Progenitor cell of endocrine pancreas (in vitro differentiated cells): Measurements from ENCODE around the gene DCBLD2. TPM values are rescaled to one million over a fixed set of nuclear protein-coding genes. Genes with fewer than 3 reads are reported as not detected.

Experiments
- DNase-seq: peaks from one replicate; pipeline ENCODE4 v3.0.0; 2021; ENCODE audit warnings: low spot score; ENCODE audit not compliant: unreplicated experiment
- H3K27ac Mint-ChIP-seq: 2 replicates; pipeline ENCODE4 v1.8.0; 2021; ENCODE audit warnings: mild to moderate bottlenecking, moderate library complexity, mixed read lengths
- H3K27me3 Mint-ChIP-seq: 2 replicates; pipeline ENCODE4 v1.8.0; 2021; ENCODE audit warnings: mixed read lengths
- H3K36me3 Mint-ChIP-seq: 2 replicates; pipeline ENCODE4 v1.8.0; 2022; ENCODE audit warnings: mixed read lengths; ENCODE audit not compliant: insufficient read depth
- H3K4me1 Mint-ChIP-seq: 2 replicates; pipeline ENCODE4 v1.8.0; 2021; ENCODE audit warnings: low read depth, mixed read lengths
- H3K4me3 Mint-ChIP-seq: 2 replicates; pipeline ENCODE4 v1.8.0; 2021; ENCODE audit warnings: low read depth, mild to moderate bottlenecking, moderate library complexity, mixed read lengths
- H3K9me3 Mint-ChIP-seq: 2 replicates; pipeline ENCODE4 v1.8.0; 2021; ENCODE audit warnings: low read depth, mixed read lengths
- total RNA-seq: library from RNA; stranded (reverse); gene quantifications from 2 replicates; pipeline ENCODE4 v1.2.1, GENCODE V29; 2021
- TF ChIP-seq, protein P1 (sequence below): fragments of 200-600 bp; sonication (generic); IDR thresholded peaks from one replicate; pipeline ENCODE4 v1.5.0; 2021; ENCODE audit warnings: antibody characterized with exemption, mild to moderate bottlenecking; ENCODE audit not compliant: unreplicated experiment

DCBLD2 gene
- total RNA-seq, 1 donor from 2014 or later: 85.5 TPM

- H3K4me3 Mint-ChIP-seq: no peak overlapping the region
- TF ChIP-seq, protein P1, sequence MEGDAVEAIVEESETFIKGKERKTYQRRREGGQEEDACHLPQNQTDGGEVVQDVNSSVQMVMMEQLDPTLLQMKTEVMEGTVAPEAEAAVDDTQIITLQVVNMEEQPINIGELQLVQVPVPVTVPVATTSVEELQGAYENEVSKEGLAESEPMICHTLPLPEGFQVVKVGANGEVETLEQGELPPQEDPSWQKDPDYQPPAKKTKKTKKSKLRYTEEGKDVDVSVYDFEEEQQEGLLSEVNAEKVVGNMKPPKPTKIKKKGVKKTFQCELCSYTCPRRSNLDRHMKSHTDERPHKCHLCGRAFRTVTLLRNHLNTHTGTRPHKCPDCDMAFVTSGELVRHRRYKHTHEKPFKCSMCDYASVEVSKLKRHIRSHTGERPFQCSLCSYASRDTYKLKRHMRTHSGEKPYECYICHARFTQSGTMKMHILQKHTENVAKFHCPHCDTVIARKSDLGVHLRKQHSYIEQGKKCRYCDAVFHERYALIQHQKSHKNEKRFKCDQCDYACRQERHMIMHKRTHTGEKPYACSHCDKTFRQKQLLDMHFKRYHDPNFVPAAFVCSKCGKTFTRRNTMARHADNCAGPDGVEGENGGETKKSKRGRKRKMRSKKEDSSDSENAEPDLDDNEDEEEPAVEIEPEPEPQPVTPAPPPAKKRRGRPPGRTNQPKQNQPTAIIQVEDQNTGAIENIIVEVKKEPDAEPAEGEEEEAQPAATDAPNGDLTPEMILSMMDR: no peak
- H3K27me3 Mint-ChIP-seq: no peaks in the 10 kb centered on the region
- H3K9me3 Mint-ChIP-seq: no peaks in the 10 kb centered on the region
- peaks cover 13% of the 10 kb centered on the region for H3K4me1 Mint-ChIP-seq
- DNase-seq: no peak
- H3K36me3 Mint-ChIP-seq: peaks cover 35% of the 10 kb centered on the region
- H3K27ac Mint-ChIP-seq: no peak overlapping the region
Observed at GRCh38 chr3:98808071-98808470, 93.4 kb downstream of the DCBLD2 start.

DNA sequence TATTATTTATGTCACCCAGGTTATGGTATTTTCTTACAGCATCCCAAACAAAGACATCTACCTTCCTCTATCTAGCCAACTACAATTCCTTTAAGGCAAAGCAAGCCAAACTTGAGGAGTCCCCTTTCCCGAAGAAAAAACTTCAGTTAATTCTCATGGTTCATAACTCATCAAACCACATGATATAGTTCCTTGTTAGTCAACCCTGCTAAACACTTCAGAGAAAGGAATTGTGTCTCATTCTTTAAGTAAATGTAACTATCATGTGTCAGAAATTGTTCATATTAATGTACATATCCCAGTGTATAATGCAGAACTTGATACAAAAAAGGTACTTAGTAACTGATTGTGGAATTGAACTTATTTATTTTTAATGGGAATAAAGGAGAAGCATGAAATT lies 93.9 kb downstream of the DCBLD2 start:
- no peaks in the 10 kb centered on the region for H3K9me3 Mint-ChIP-seq
- no peak overlapping the region for H3K4me3 Mint-ChIP-seq
- TF ChIP-seq, protein P1: no peak
- H3K27me3 Mint-ChIP-seq: no peaks in the 10 kb centered on the region
- H3K36me3 Mint-ChIP-seq: peaks cover 38% of the 10 kb centered on the region
- peaks cover 13% of the 10 kb centered on the region for H3K4me1 Mint-ChIP-seq
- no peak overlapping the region for H3K27ac Mint-ChIP-seq
- DNase-seq: no peak

DNA sequence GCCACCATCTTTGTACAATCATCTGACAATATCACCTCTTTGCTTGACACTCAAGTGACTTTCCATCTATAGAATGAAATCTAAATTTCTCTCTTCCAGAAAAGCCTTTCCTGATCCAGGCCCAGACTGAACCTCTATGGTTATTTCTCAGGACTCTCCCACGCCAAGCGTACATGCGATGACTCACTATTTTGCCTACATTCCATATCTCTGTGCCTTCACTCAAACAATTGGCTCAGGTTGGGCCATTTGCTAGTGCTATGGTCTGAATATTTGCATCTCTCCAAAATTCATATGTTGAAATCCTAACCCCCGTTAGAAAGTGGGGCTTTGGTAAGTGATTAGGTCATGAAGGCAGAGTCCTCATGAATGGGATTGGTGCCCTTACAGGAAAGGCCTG lies 94.5 kb downstream of the DCBLD2 start:
- Mint-ChIP-seq H3K27me3 (no peaks in the 10 kb centered on the region), H3K4me3 (no peak overlapping the region), H3K4me1 (peaks cover 13% of the 10 kb centered on the region), H3K27ac (no peak overlapping the region), H3K36me3 (peaks cover 42% of the 10 kb centered on the region), H3K9me3 (no peaks in the 10 kb centered on the region)
- TF ChIP-seq, protein P1: no peak
- no peak for DNase-seq

- Mint-ChIP-seq H3K36me3 (peaks cover 43% of the 10 kb centered on the region), H3K9me3 (no peaks in the 10 kb centered on the region), H3K4me1 (peaks cover 13% of the 10 kb centered on the region), H3K27me3 (no peaks in the 10 kb centered on the region), H3K4me3 (no peak overlapping the region), H3K27ac (no peak overlapping the region)
- TF ChIP-seq, protein P1: no peak
- no peak for DNase-seq
Observed at GRCh38 chr3:98806521-98806920, 95.0 kb downstream of the DCBLD2 start.

DNA sequence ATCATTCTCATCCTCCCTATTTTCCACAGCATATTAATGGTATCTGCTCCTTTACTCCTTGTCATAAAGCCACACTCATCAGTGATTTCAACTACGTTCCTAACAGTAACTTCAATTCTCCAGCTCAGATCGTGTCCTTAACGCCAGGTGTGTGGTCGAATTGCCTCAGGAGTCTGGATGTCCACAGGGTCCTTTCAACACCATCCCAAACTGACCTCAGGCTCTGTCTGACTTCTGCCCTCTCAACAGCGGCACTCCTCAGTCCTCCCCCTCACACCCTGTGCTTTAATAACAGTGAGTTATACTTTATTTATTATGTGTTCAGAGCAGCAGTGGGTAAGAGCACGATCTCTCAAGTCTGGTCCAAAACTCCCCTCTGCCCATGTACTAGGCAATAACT lies 95.9 kb downstream of the DCBLD2 start:
- peaks cover 6% of the 10 kb centered on the region for H3K4me1 Mint-ChIP-seq
- no peaks in the 10 kb centered on the region for H3K9me3 Mint-ChIP-seq
- H3K4me3 Mint-ChIP-seq: no peak overlapping the region
- TF ChIP-seq, protein P1: no peak
- H3K27ac Mint-ChIP-seq: no peak overlapping the region
- DNase-seq: no peak
- H3K36me3 Mint-ChIP-seq: peaks cover 49% of the 10 kb centered on the region
- H3K27me3 Mint-ChIP-seq: no peaks in the 10 kb centered on the region
